ENCODE measurements around the gene KRT71.
A peak's percentile ranks its signal among the peaks of the same experiment; 100 is the strongest.

KRT71 gene

DNA sequence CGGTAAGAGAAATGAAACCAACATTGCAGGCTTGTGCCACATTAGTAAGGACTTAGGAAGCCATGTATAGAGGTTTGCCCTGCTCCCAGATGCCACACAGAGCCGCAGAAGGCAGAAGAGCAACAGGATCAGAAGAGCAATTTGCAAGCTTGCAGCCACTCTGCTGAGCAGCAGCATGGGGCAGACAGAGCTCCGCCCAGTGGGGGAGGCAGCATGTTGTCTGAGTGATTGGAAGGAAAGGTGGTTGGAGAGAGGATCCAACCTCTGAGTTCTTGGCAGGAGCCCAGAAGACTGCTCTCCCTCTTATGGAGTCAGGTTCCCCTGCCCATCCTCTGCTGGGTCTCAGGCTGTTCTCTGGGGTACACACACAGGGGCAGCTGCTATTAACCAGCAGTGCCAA, 57.6 kb downstream of the KRT71 start:
- peak; percentile 74 for DNase-seq

DNA sequence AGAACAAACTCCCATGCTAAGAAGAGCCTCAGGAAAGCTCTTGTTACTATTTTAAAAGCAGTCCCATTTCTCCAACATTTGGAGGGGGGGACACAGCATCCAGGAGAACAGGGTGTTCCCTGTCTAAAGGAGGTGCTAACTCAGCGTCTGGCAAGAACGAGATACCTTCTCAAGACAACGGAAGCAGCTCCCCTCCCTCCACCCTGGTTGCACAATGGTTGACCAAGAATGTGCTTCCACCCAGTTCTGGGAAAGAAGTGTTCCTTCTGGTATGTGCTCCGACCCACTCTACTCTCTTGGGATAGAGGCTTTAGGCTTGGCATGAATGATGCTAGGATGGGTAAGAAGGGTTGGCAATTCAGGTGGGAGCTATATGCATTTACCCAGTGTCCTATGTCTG, 58.4 kb downstream of the KRT71 start:
- DNase-seq, result no peak

DNA sequence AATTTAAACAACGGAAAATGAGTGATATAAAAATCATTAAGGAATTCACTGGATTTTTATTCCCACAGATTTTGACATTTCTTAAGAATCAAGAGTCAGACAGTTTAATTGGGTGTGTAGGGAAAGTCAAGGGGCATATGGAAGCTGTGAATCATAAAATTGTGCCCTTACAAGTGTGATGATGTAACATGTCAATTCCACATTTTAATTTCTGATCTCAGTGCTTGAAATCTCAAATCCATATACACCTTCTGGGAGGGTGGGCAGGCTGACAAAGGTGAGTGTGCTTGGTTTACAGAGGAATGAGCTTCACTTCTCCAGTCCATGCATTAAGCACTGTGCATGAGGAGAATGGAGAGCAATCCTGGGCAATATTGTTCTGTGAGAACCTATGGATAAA, 58.8 kb downstream of the KRT71 start:
- DNase-seq, result no peak

Data from NCI-H1436 (cell line).